Choroid plexus epithelial cell (primary cell): ENCODE data around the gene NPTX1.
A peak's percentile ranks its signal among the peaks of the same experiment; 100 is the strongest.

Experiments
- DNase-seq: peaks from one replicate; pipeline ENCODE4 v3.0.0-alpha.2; 2010; ENCODE audit warnings: low read depth
- H3K4me3 ChIP-seq: 2 replicates; pipeline ENCODE4 v1.5.1; 2011; ENCODE audit warnings: low read depth, mild to moderate bottlenecking, control low read depth, low read length, moderate library complexity
- CTCF ChIP-seq: conservative IDR thresholded peaks from 2 replicates; pipeline ENCODE4 v1.5.1; 2011; ENCODE audit warnings: low read depth, mild to moderate bottlenecking, control low read depth, inconsistent platforms, low read length, moderate library complexity

NPTX1 gene

DNA sequence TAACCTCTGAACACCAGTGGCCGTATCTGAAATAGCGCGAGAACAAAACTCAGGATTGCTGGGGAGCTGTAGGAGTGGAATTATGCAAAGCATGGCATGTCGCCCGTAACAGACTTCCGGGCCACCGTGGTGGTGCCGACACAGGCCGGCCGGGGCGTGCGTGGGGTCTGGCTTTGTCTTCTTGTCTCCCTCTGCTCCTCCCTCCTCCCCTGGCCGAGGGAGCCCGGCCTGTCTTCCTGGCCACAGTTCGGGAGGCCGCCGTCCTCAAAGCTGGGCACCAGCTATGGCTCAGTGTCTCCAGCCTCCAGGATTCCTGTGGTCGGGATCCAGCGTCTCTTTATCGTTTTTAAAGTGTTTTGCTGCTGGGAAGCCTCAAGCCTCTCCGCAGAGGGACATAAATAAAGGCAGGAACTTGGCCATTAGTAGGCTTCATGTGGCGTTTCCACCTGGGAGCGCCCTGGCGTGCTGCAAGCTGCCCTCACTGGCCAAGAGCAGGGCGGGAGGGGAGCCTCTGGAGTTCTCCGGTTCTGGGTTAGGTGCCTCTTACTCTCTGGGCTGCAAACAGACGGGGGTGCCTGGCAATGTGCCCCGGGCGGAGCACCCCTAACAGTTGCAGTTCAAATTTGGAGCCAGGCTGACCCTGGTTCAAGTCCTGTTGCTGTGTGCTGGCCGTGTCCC, 22.0 kb upstream of the NPTX1 start:
- DNase-seq = peak; percentile 68
- peak overlapping the region; percentile 39 for H3K4me3 ChIP-seq
- TF ChIP-seq CTCF = no peak

- H3K4me3 ChIP-seq = peak overlapping the region; percentile 39
- no peak for TF ChIP-seq CTCF
- DNase-seq = no peak
Observed at GRCh38 chr17:80497726-80498241, 21.4 kb upstream of the NPTX1 start.

DNA sequence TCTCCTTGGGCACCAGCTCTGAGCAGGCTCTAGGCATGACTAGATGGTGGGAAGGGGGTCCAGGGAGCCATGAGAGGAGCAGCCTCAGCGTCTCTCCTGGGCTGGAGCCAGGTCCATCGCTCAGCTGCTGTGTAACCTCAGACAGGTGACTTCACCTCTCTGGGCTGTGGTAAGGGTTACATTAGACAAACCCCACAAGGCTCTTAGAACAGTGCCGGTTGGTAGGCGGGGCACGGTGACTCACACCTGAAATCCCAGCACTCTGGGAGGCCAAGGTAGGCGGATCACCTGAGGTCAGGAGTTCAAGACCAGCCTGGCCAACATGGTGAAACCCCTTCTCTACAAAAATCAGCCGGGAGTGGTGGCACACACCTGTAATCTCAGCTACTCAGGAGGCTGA, 18.1 kb upstream of the NPTX1 start:
- DNase-seq = no peak
- no peak for TF ChIP-seq CTCF
- H3K4me3 ChIP-seq = no peak overlapping the region

GRCh38 chr17:80492343-80493136, 16.1 kb upstream of the NPTX1 start:
- H3K4me3 ChIP-seq = no peak overlapping the region
- no peak for DNase-seq
- no peak for TF ChIP-seq CTCF

GRCh38 chr17:80491478-80492342, 15.3 kb upstream of the NPTX1 start:
- no peak for DNase-seq
- no peak overlapping the region for H3K4me3 ChIP-seq
- TF ChIP-seq CTCF = no peak

DNA sequence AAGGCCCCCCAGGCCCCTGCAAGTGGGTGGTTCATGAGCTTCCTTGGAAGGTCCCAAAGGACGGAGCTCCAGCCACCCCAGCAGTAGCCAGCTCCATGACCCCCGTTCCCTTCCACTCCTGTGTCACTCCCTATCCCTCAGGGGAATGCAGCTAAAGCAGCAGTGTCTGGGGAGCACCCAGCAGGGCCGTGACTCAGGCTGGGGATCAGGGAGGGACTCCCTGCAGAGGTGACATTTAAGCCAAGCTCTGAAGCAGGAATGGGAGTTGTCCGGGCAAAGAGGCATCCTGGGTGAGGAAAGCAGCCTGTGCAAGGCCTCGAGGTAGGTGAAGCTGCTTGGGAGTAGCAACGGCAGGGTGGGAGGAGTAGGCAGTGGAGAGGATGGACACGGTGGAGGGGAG, 11.1 kb upstream of the NPTX1 start:
- no peak for DNase-seq
- no peak for TF ChIP-seq CTCF
- H3K4me3 ChIP-seq = no peak overlapping the region
